GM12873 (cell line): ENCODE results near the gene GJB1.

Source experiments
- CTCF ChIP-seq: IDR thresholded peaks from 2 replicates; pipeline ENCODE4 v1.5.1; 2012; ENCODE audit warnings: low read depth, mild to moderate bottlenecking, moderate library complexity, low read length, control low read depth; ENCODE audit not compliant: insufficient read depth; ENCODE audit errors: missing control alignments

GJB1 gene

GRCh38 chrX:71269801-71270395 lies 46.9 kb downstream of the GJB1 start:
- no peak for TF ChIP-seq CTCF
